Left ventricle myocardium inferior (tissue), 1 donor: ENCODE measurements around the gene RANBP1. TPM values are rescaled to one million over a fixed set of nuclear protein-coding genes. Genes with fewer than 3 reads are reported as not detected.

ENCODE experiments used
- DNase-seq: peaks from one replicate; pipeline ENCODE4 v3.0.0-alpha.2; 2020
- H3K27ac ChIP-seq: fragments of 200-600 bp; replicated peaks from 2 replicates; pipeline ENCODE4 v1.8.0; 2021
- H3K27me3 ChIP-seq: fragments of 200-600 bp; 2 replicates; pipeline ENCODE4 v1.8.0; 2021; ENCODE audit warnings: low read depth
- H3K36me3 ChIP-seq: fragments of 200-600 bp; 2 replicates; pipeline ENCODE4 v1.8.0; 2021
- H3K4me1 ChIP-seq: fragments of 200-600 bp; 2 replicates; pipeline ENCODE4 v1.8.0; 2021
- H3K4me3 ChIP-seq: fragments of 200-600 bp; 2 replicates; pipeline ENCODE4 v1.8.0; 2021; ENCODE audit warnings: mild to moderate bottlenecking, moderate library complexity
- H3K9me3 ChIP-seq: fragments of 200-600 bp; replicated peaks from 2 replicates; pipeline ENCODE4 v1.8.0; 2021
- intact Hi-C: fragments of 100-400 bp; cut with micrococcal nuclease; formaldehyde crosslinking; loops from one replicate; pipeline ENCODE4 v1.11.0; 2022
- total RNA-seq: library from RNA; stranded (reverse); fragmentation: NEBNext Ultra II Directional; extraction: Animal tissue kit (Norgen Biotek cat#: 25700); gene quantifications from one replicate; pipeline ENCODE4 v1.2.1, GENCODE V29; 2021
- TF ChIP-seq, protein P1 (sequence below): fragments of 200-600 bp; IDR thresholded peaks from 2 replicates; pipeline ENCODE4 v1.8.0; 2021; ENCODE audit warnings: antibody characterized with exemption, mild to moderate bottlenecking, borderline replicate concordance
- donor health status: DM: no; HTN: yes; CAD: no; lungs with severe emphysema.

The RANBP1 gene
- total RNA-seq, 1 donor from 2014 or later, result 39.6 TPM

DNA sequence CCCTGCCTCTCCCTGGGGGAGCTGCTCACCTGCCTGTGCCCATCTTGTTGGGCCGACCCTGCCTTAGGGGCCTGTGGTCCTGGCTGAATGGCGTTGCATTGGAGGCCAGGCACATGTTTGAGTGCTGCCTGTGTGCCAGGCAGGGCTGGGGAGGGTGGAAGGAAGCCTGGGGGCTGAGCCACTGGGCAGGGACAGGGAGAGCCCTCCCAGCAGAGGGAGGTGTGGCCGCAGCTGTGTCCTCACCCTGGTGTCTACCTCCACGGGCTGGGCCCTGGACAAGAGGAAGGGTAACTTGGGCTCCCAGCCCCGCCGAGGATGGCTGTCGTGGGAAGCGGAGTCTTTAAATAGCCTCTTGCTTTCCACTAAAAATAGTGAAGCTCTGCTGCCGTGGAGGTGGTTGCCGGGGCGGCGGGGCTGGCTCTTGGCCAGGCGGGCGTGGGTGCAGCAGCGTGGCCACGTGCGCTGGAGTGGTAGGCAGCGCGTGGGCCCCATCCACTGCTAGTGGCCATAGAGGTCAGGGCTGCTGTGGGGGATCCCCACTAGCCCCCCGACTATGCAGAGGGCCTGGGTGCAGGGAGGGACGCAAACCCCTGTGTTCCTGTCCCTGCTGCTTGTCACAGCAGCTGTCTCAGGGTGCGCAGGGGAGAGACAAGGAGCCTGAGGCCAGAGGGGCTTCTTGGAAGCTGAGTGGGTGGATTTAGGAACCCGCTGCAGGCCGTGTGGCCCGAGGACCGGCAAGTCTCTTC is 21.9 kb downstream of the RANBP1 start:
- H3K9me3 ChIP-seq, result no peaks in the 10 kb centered on the region
- DNase-seq, result peak; percentile 60
- TF ChIP-seq, protein P1, sequence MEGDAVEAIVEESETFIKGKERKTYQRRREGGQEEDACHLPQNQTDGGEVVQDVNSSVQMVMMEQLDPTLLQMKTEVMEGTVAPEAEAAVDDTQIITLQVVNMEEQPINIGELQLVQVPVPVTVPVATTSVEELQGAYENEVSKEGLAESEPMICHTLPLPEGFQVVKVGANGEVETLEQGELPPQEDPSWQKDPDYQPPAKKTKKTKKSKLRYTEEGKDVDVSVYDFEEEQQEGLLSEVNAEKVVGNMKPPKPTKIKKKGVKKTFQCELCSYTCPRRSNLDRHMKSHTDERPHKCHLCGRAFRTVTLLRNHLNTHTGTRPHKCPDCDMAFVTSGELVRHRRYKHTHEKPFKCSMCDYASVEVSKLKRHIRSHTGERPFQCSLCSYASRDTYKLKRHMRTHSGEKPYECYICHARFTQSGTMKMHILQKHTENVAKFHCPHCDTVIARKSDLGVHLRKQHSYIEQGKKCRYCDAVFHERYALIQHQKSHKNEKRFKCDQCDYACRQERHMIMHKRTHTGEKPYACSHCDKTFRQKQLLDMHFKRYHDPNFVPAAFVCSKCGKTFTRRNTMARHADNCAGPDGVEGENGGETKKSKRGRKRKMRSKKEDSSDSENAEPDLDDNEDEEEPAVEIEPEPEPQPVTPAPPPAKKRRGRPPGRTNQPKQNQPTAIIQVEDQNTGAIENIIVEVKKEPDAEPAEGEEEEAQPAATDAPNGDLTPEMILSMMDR, result peak; percentile 9
- no peaks in the 10 kb centered on the region for H3K27me3 ChIP-seq
- H3K27ac ChIP-seq, result peak overlapping the region; percentile 81
- peaks cover 61% of the 10 kb centered on the region for H3K4me1 ChIP-seq
- intact Hi-C loops, result no loop called here
- peak overlapping the region; percentile 44 for H3K4me3 ChIP-seq
- peaks cover 17% of the 10 kb centered on the region for H3K36me3 ChIP-seq

DNA sequence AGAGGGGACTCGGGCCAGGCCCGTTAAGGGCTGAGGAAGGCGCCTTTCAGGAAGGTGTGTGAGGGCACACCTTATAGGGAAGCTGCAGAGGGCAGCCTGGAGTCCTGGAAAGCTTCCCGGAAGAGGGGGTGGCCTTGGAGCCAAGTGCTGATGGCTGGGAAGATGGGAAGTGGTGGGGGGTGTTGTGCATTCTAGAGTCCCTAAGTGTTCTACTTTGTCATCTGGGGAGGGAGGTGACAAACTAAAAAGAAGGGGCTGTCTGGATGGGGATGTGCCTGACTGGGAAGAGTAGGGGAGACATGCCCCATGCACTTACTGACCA is 22.5 kb downstream of the RANBP1 start:
- H3K9me3 ChIP-seq, result no peaks in the 10 kb centered on the region
- H3K36me3 ChIP-seq, result peaks cover 20% of the 10 kb centered on the region
- H3K4me1 ChIP-seq, result peaks cover 56% of the 10 kb centered on the region
- no peaks in the 10 kb centered on the region for H3K27me3 ChIP-seq
- peak overlapping the region; percentile 81 for H3K27ac ChIP-seq
- intact Hi-C loops, result no loop called here
- TF ChIP-seq, protein P1, result no peak
- no peak for DNase-seq
- H3K4me3 ChIP-seq, result peak overlapping the region; percentile 44

DNA sequence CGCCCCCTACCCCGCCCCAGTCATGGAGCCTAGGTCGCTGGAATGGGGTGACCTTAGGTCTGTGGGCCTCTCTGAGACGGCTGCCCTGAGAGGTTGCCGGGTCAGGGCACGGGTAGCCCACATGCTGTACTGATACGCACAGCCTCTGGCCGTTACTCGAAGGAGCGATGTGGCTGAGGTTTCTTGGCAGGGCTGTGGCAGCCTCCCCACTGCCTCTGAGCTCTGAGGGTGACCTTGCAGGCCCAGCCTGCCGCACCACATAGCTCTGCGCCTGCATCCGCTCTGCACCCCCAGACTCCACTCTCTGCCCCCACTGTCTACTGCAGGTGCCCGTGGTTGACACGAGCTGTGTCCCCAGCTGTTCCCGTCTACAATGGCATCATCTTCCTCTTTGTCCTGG is 23.0 kb downstream of the RANBP1 start:
- Histone ChIP-seq H3K36me3 (peaks cover 24% of the 10 kb centered on the region), H3K27me3 (no peaks in the 10 kb centered on the region), H3K9me3 (no peaks in the 10 kb centered on the region), H3K4me1 (peaks cover 51% of the 10 kb centered on the region), H3K4me3 (no peak overlapping the region), H3K27ac (peak overlapping the region; percentile 81)
- DNase-seq, result no peak
- intact Hi-C loops, result no loop called here
- TF ChIP-seq, protein P1, result no peak

DNA sequence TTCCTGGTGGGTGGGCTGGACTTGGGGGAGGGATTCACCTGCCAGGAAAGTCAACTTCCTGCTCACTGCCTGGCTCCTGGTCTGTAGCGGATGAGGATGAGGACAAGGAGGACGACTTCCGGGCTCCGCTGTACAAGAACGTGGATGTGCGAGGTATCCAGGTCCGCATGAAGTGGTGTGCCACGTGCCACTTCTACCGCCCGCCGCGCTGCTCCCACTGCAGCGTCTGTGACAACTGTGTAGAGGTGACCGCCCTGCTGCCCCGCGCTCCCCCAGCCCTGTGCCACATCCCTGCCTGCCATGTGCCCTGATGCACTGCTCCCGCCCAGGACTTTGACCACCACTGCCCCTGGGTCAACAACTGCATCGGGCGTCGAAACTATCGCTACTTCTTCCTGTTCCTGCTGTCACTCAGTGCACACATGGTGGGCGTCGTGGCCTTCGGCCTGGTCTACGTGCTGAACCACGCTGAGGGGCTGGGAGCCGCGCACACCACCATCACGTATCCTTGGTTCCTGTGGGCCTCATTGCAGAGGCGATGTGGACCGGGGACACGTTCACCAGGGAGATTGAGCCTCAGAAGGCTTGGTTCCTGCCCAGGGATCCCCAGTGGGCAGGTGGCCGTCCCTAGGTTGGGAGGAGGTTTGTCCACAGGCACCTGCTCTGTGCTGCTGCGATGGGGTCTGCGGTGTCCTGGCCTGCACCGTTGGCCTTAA is 23.6 kb downstream of the RANBP1 start:
- DNase-seq, result no peak
- H3K27ac ChIP-seq, result peak overlapping the region; percentile 81
- H3K9me3 ChIP-seq, result no peaks in the 10 kb centered on the region
- peaks cover 29% of the 10 kb centered on the region for H3K36me3 ChIP-seq
- TF ChIP-seq, protein P1, result no peak
- no peak overlapping the region for H3K4me3 ChIP-seq
- no peaks in the 10 kb centered on the region for H3K27me3 ChIP-seq
- H3K4me1 ChIP-seq, result peaks cover 44% of the 10 kb centered on the region
- intact Hi-C loops, result no loop called here

DNA sequence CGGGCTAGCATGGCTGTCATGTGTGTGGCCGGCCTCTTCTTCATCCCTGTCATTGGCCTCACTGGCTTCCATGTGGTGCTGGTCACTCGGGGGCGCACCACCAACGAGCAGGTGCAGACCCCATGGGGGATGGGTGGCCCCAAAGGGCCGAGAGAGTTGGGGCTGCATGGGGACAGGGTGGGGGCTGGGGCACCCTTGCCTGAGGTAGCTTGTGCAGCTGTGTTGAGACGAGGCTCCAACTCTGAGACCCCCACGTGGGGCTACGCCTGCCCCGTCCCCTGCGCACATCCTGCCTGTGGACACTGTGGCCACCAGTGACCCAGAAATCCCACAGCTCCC is 24.2 kb downstream of the RANBP1 start:
- H3K27me3 ChIP-seq, result no peaks in the 10 kb centered on the region
- H3K27ac ChIP-seq, result no peak overlapping the region
- peaks cover 39% of the 10 kb centered on the region for H3K4me1 ChIP-seq
- no peak for DNase-seq
- no peak overlapping the region for H3K4me3 ChIP-seq
- H3K9me3 ChIP-seq, result no peaks in the 10 kb centered on the region
- H3K36me3 ChIP-seq, result peaks cover 34% of the 10 kb centered on the region
- TF ChIP-seq, protein P1, result no peak
- intact Hi-C loops, result no loop called here
